Lower leg skin (tissue), 3 donors: ENCODE measurements around the gene UBQLN1.

ENCODE experiments used
- CTCF ChIP-seq, 3 donors: fragments of 450-650 bp; IDR thresholded peaks; one replicate each; pipeline ENCODE4 v1.5.1; 2016; ENCODE audit warnings: antibody characterized with exemption in 3 of 3, mild to moderate bottlenecking in 3 of 3, moderate library complexity in 2 of 3
- POLR2A ChIP-seq, 2 donors: fragments of 450-650 bp; IDR thresholded peaks; one replicate each; pipeline ENCODE4 v1.6.1; 2016 to 2017; ENCODE audit warnings: antibody characterized with exemption in 2 of 2, mild to moderate bottlenecking in 1 of 2, moderate library complexity in 1 of 2

GRCh38 chr9:83677596-83677995, 30.2 kb downstream of the UBQLN1 start:
- TF ChIP-seq CTCF (IDR thresholded peaks at IDR 0.05) (no peak), POLR2A (IDR thresholded peaks at IDR 0.05) (no peak)
